ENCODE measurements around the gene KIF26B.

KIF26B gene

GRCh38 chr1:245168086-245168485, 13.3 kb downstream of the KIF26B start:
- Histone ChIP-seq H3K4me1 (ENCODE audit: insufficient read depth, low read length) (0 out of 2 replicates have a peak, but pooled peaks cover 7% of the 10 kb centered on the region), H3K9me3 (ENCODE audit: insufficient read depth, low read length, severe bottlenecking) (no peaks in the 10 kb centered on the region), H3K36me3 (ENCODE audit: insufficient read depth, low read length) (no peaks in the 10 kb centered on the region), H3K79me2 (ENCODE audit: insufficient read depth, low read length) (no peaks in the 10 kb centered on the region), H3K9ac (ENCODE audit: low read depth, low read length) (no peak overlapping the region), H3K4me3 (ENCODE audit: low read depth in 1 of 2, low read length in 2 of 2) (no peak overlapping the region), H3K27me3 (ENCODE audit: insufficient read depth, low read length, poor library complexity) (peaks cover 9% of the 10 kb centered on the region), H3K4me2 (ENCODE audit: insufficient read depth, low read length) (no peak overlapping the region), H3K27ac (ENCODE audit: low read length) (no peak overlapping the region), H4K20me1 (ENCODE audit: insufficient read depth, low read length) (no peaks in the 10 kb centered on the region), H2AFZ (ENCODE audit: low read depth, low read length) (no peak overlapping the region)
- TF ChIP-seq EZH2 (IDR thresholded peaks at IDR 0.05; ENCODE audit: borderline replicate concordance, low read depth, low read length, severe bottlenecking) (no peak), CTCF (IDR thresholded peaks at IDR 0.05; ENCODE audit: borderline replicate concordance, extremely low read depth, low read length, poor library complexity, severe bottlenecking) (no peak)
- no peak for DNase-seq
- no peak for ATAC-seq (ENCODE audit: insufficient read depth, low read depth)

GRCh38 chr1:245168906-245169305, 14.1 kb downstream of the KIF26B start:
- no peak overlapping the region for H2AFZ ChIP-seq (ENCODE audit: low read depth, low read length)
- DNase-seq (no peak), ATAC-seq (ENCODE audit: insufficient read depth, low read depth) (no peak)
- H3K4me3 ChIP-seq (ENCODE audit: low read depth in 1 of 2, low read length in 2 of 2), result no peak overlapping the region
- no peaks in the 10 kb centered on the region for H3K36me3 ChIP-seq (ENCODE audit: insufficient read depth, low read length)
- H3K4me2 ChIP-seq (ENCODE audit: insufficient read depth, low read length), result no peak overlapping the region
- H3K9me3 ChIP-seq (ENCODE audit: insufficient read depth, low read length, severe bottlenecking), result no peaks in the 10 kb centered on the region
- H3K9ac ChIP-seq (ENCODE audit: low read depth, low read length), result no peak overlapping the region
- H3K27ac ChIP-seq (ENCODE audit: low read length), result no peak overlapping the region
- no peaks in the 10 kb centered on the region for H4K20me1 ChIP-seq (ENCODE audit: insufficient read depth, low read length)
- H3K27me3 ChIP-seq (ENCODE audit: insufficient read depth, low read length, poor library complexity), result peaks cover 9% of the 10 kb centered on the region
- 0 out of 2 replicates have a peak, but pooled peaks cover 7% of the 10 kb centered on the region for H3K4me1 ChIP-seq (ENCODE audit: insufficient read depth, low read length)
- no peaks in the 10 kb centered on the region for H3K79me2 ChIP-seq (ENCODE audit: insufficient read depth, low read length)
- TF ChIP-seq CTCF (IDR thresholded peaks at IDR 0.05; ENCODE audit: borderline replicate concordance, extremely low read depth, low read length, poor library complexity, severe bottlenecking) (no peak), EZH2 (IDR thresholded peaks at IDR 0.05; ENCODE audit: borderline replicate concordance, low read depth, low read length, severe bottlenecking) (no peak)

GRCh38 chr1:245169376-245169775, 14.6 kb downstream of the KIF26B start:
- H4K20me1 ChIP-seq (ENCODE audit: insufficient read depth, low read length), result no peaks in the 10 kb centered on the region
- no peak overlapping the region for H3K4me3 ChIP-seq (ENCODE audit: low read depth in 1 of 2, low read length in 2 of 2)
- H3K4me1 ChIP-seq (ENCODE audit: insufficient read depth, low read length), result 0 out of 2 replicates have a peak, but pooled peaks cover 7% of the 10 kb centered on the region

More at GRCh38 chr1:245169376-245169775, 14.6 kb downstream of the KIF26B start:
- Histone ChIP-seq H3K27ac (ENCODE audit: low read length) (no peak overlapping the region), H2AFZ (ENCODE audit: low read depth, low read length) (no peak overlapping the region), H3K9me3 (ENCODE audit: insufficient read depth, low read length, severe bottlenecking) (no peaks in the 10 kb centered on the region), H3K9ac (ENCODE audit: low read depth, low read length) (no peak overlapping the region), H3K36me3 (ENCODE audit: insufficient read depth, low read length) (no peaks in the 10 kb centered on the region), H3K79me2 (ENCODE audit: insufficient read depth, low read length) (no peaks in the 10 kb centered on the region), H3K4me2 (ENCODE audit: insufficient read depth, low read length) (no peak overlapping the region), H3K27me3 (ENCODE audit: insufficient read depth, low read length, poor library complexity) (peaks cover 9% of the 10 kb centered on the region)
- TF ChIP-seq EZH2 (IDR thresholded peaks at IDR 0.05; ENCODE audit: borderline replicate concordance, low read depth, low read length, severe bottlenecking), result no peak
- no peak for TF ChIP-seq CTCF (IDR thresholded peaks at IDR 0.05; ENCODE audit: borderline replicate concordance, extremely low read depth, low read length, poor library complexity, severe bottlenecking)
- ATAC-seq (ENCODE audit: insufficient read depth, low read depth), result no peak; the same call in 2 of the 3 replicates
- DNase-seq, result no peak

All from DND-41 (cell line).